Activated CD4-positive, alpha-beta memory T cell treated with anti-CD3 and anti-CD28 coated beads for 36 hours (primary cell): ENCODE measurements around the gene ITGA3. TPM values are rescaled to one million over a fixed set of nuclear protein-coding genes. Genes with fewer than 3 reads are reported as not detected.

Experiments used
- CTCF ChIA-PET: fragments of 350-600 bp; sonication (Branson Sonifier 250); formaldehyde crosslinking; loops from one replicate; lab custom pipeline; 2021; ENCODE audit warnings: antibody characterized with exemption, inconsistent platforms; lab: Charles Lee
- POLR2A ChIA-PET: fragments of 350-600 bp; sonication (Branson Sonifier 250); formaldehyde crosslinking; loops from one replicate; lab custom pipeline; 2021; ENCODE audit warnings: antibody characterized with exemption; lab: Charles Lee
- DNase-seq: peaks from one replicate; pipeline ENCODE4 v3.0.0-alpha.2; 2020
- H3K27ac Mint-ChIP-seq: one replicate; pipeline ENCODE4 v1.8.0; 2021; ENCODE audit warnings: mixed read lengths
- H3K27me3 Mint-ChIP-seq: one replicate; pipeline ENCODE4 v1.8.0; 2021; ENCODE audit warnings: mixed read lengths
- H3K36me3 Mint-ChIP-seq: one replicate; pipeline ENCODE4 v1.8.0; 2021; ENCODE audit warnings: mixed read lengths
- H3K4me1 Mint-ChIP-seq: one replicate; pipeline ENCODE4 v1.8.0; 2021; ENCODE audit warnings: low read depth, mixed read lengths
- H3K4me3 Mint-ChIP-seq: one replicate; pipeline ENCODE4 v1.8.0; 2021; ENCODE audit warnings: mild to moderate bottlenecking, mixed read lengths
- H3K9me3 Mint-ChIP-seq: one replicate; pipeline ENCODE4 v1.8.0; 2021; ENCODE audit warnings: mixed read lengths
- intact Hi-C: fragments of 100-400 bp; cut with micrococcal nuclease; formaldehyde crosslinking; loops from one replicate; pipeline ENCODE4 v1.15.1; 2023
- total RNA-seq, 2 experiments: library from RNA; stranded (reverse); gene quantifications; one replicate each; pipeline ENCODE4 v1.2.3, GENCODE V29; 2021

The ITGA3 gene
- total RNA-seq, 2 experiments from 2014 or later = 15.8 to 17.6 TPM

- no peak overlapping the region for H3K27ac Mint-ChIP-seq
- H3K36me3 Mint-ChIP-seq = peaks cover 5% of the 10 kb centered on the region
- intact Hi-C loops = no loop called here
- peaks cover 10% of the 10 kb centered on the region for H3K27me3 Mint-ChIP-seq
- peak overlapping the region; percentile 35 for H3K4me3 Mint-ChIP-seq
- ChIA-PET POLR2A (no interaction called here), CTCF (interaction anchor here (4.1 kb wide), 1 partner anchor 11 kb away, joined by 22 read pairs; no protein-coding TSS in a partner anchor)
- DNase-seq = no peak
- no peaks in the 10 kb centered on the region for H3K9me3 Mint-ChIP-seq
- peaks cover 27% of the 10 kb centered on the region for H3K4me1 Mint-ChIP-seq
Observed at GRCh38 chr17:50128441-50129352, 72.8 kb downstream of the ITGA3 start.

GRCh38 chr17:50129353-50129727, 73.4 kb downstream of the ITGA3 start:
- intact Hi-C loops = no loop called here
- Mint-ChIP-seq H3K9me3 (no peaks in the 10 kb centered on the region), H3K27me3 (peaks cover 10% of the 10 kb centered on the region), H3K36me3 (peaks cover 9% of the 10 kb centered on the region), H3K27ac (peak overlapping the region; percentile 13), H3K4me1 (peaks cover 27% of the 10 kb centered on the region), H3K4me3 (peak overlapping the region; percentile 68)
- DNase-seq = no peak
- ChIA-PET CTCF (interaction anchor here (0.9 to 4.1 kb wide), 5 partner anchors 10 to 35 kb away, joined by 4 to 22 read pairs (median 10); partner anchors contain the start of gene PDK2), POLR2A (no interaction called here)

GRCh38 chr17:50129728-50130558, 74.0 kb downstream of the ITGA3 start, which contains the start of gene SAMD14:
Gene SAMD14 (minus strand): TSS chr17:50130160. CDS start chr17:50124959, 5,201 bp downstream.
- H3K4me1 Mint-ChIP-seq = peaks cover 27% of the 10 kb centered on the region
- DNase-seq = peak; percentile 63
- H3K4me3 Mint-ChIP-seq = peak within 1 kb of the TSS; percentile 68
- peaks cover 9% of the 10 kb centered on the region for H3K36me3 Mint-ChIP-seq
- POLR2A ChIA-PET = interaction anchor here (0.6 to 1.2 kb wide), 2 partner anchors 12 to 100 kb away, joined by 3 to 4 read pairs; no protein-coding TSS in a partner anchor
- CTCF ChIA-PET = interaction anchor here (0.6 to 4.1 kb wide), 10 partner anchors 9 to 42 kb away, joined by 3 to 22 read pairs (median 6); partner anchors contain the start of gene PDK2
- H3K27me3 Mint-ChIP-seq = peaks cover 10% of the 10 kb centered on the region
- intact Hi-C loops = loop anchor here (2.0 kb wide), 1 partner anchor 21 kb away; the partner anchor contains the start of gene PPP1R9B
- no peaks in the 10 kb centered on the region for H3K9me3 Mint-ChIP-seq
- H3K27ac Mint-ChIP-seq = peak within 1 kb of the TSS; percentile 18

DNA sequence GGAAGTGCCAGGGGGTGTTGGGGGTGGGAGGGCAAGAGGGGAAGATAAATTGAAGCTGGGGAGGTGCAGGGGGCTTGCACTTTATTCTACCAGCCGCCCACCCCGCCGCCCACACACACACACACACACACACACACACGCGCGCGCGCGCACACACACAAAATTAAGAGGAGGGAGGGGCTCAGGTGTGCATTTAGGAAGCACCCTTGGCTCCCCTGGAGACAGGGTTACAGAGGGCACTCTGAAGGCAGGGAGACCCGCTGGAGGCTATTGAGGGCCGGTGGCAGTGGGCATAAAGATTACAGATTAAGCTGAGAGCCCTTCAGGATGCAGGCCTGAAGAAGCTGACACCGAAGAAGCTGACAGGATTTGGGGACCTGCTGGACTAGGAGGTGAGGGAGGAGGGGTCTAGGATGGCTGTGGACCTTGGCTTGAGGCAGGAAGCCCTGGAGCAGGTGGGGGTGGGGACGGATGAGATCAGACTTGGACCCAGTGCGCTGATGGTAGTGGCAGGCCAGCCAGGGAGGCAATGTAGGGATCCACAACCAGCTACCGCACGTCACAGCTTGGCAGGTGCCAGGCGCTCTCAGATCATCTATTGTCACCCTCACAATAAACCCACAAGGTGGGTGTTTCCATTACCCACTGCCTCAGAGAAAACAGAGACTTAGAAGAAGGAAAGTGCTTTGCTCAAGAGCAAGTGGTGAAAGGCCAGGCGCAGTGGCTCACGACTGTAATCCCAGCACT, 74.8 kb downstream of the ITGA3 start:
- H3K36me3 Mint-ChIP-seq = peaks cover 11% of the 10 kb centered on the region
- H3K4me1 Mint-ChIP-seq = peaks cover 27% of the 10 kb centered on the region
- ChIA-PET POLR2A (interaction anchor here (0.6 to 2.1 kb wide), 3 partner anchors 13 to 100 kb away, joined by 3 to 6 read pairs (median 4); no protein-coding TSS in a partner anchor), CTCF (interaction anchor here (0.6 to 4.1 kb wide), 9 partner anchors 8 to 43 kb away, joined by 3 to 22 read pairs (median 7); partner anchors contain the start of gene PDK2)
- intact Hi-C loops = loop anchor here (2.0 kb wide), 1 partner anchor 20 kb away; the partner anchor contains the start of gene PPP1R9B
- no peaks in the 10 kb centered on the region for H3K9me3 Mint-ChIP-seq
- peaks cover 10% of the 10 kb centered on the region for H3K27me3 Mint-ChIP-seq
- peak overlapping the region; percentile 18 for H3K27ac Mint-ChIP-seq
- H3K4me3 Mint-ChIP-seq = peak overlapping the region; percentile 62
- peak; percentile 33 for DNase-seq

DNA sequence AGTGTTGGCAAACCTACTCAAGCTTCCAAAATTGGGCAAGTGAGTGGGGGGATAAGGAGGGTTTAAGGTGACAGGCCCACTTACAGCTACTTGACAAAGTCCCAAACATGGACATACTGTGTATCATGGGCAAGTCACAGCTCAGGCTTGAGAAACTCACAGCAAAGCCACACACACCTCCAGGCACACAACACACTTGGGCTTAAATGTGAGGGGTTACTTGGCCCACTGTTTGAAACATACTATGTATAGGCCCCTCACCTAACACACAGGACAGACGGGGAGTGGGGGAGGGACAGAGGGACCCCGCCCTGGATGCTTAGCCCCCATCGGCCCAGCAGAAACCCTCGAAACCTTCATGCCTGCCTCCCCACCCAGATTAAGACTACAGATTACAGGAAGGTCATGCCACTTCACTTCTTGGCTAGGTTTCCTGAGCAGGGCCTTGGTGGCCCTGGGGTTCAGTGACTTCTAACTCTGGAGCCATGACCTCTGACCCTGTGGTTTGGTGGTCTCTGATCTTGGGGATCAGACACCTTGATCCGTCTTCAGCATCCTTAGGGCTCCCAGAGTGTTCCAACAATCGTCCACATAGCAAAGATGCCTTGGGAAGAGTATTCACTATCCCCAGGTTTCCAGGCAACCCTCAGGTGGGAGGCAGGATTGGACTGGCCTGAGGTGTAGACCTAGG, 76.3 kb downstream of the ITGA3 start:
- peak overlapping the region; percentile 23 for H3K27ac Mint-ChIP-seq
- peaks cover 27% of the 10 kb centered on the region for H3K4me1 Mint-ChIP-seq
- no peaks in the 10 kb centered on the region for H3K9me3 Mint-ChIP-seq
- intact Hi-C loops = no loop called here
- DNase-seq = no peak
- H3K4me3 Mint-ChIP-seq = no peak overlapping the region
- POLR2A ChIA-PET = interaction anchor here (1.0 to 2.1 kb wide), 5 partner anchors 9 to 29 kb away, joined by 3 to 6 read pairs (median 3); no protein-coding TSS in a partner anchor
- CTCF ChIA-PET = interaction anchor here (0.7 to 4.1 kb wide), 6 partner anchors 15 to 68 kb away, joined by 3 to 22 read pairs (median 5); partner anchors contain the start of gene PPP1R9B
- H3K27me3 Mint-ChIP-seq = peaks cover 10% of the 10 kb centered on the region
- H3K36me3 Mint-ChIP-seq = peaks cover 24% of the 10 kb centered on the region

- Mint-ChIP-seq H3K27ac (no peak overlapping the region), H3K36me3 (peaks cover 33% of the 10 kb centered on the region), H3K27me3 (peaks cover 10% of the 10 kb centered on the region), H3K9me3 (no peaks in the 10 kb centered on the region), H3K4me1 (peaks cover 27% of the 10 kb centered on the region), H3K4me3 (no peak overlapping the region)
- DNase-seq = no peak
- POLR2A ChIA-PET = no interaction called here
- CTCF ChIA-PET = interaction anchor here (0.7 to 4.1 kb wide), 2 partner anchors 16 to 67 kb away, joined by 4 to 22 read pairs; no protein-coding TSS in a partner anchor
- intact Hi-C loops = no loop called here
Observed at GRCh38 chr17:50133028-50133768, 77.3 kb downstream of the ITGA3 start.

- Mint-ChIP-seq H3K9me3 (no peaks in the 10 kb centered on the region), H3K36me3 (peaks cover 38% of the 10 kb centered on the region), H3K4me1 (peaks cover 25% of the 10 kb centered on the region), H3K27me3 (peaks cover 6% of the 10 kb centered on the region), H3K4me3 (no peak overlapping the region), H3K27ac (no peak overlapping the region)
- DNase-seq = no peak
- ChIA-PET CTCF (no interaction called here), POLR2A (no interaction called here)
- intact Hi-C loops = no loop called here
Observed at GRCh38 chr17:50133769-50134099, 77.8 kb downstream of the ITGA3 start.

DNA sequence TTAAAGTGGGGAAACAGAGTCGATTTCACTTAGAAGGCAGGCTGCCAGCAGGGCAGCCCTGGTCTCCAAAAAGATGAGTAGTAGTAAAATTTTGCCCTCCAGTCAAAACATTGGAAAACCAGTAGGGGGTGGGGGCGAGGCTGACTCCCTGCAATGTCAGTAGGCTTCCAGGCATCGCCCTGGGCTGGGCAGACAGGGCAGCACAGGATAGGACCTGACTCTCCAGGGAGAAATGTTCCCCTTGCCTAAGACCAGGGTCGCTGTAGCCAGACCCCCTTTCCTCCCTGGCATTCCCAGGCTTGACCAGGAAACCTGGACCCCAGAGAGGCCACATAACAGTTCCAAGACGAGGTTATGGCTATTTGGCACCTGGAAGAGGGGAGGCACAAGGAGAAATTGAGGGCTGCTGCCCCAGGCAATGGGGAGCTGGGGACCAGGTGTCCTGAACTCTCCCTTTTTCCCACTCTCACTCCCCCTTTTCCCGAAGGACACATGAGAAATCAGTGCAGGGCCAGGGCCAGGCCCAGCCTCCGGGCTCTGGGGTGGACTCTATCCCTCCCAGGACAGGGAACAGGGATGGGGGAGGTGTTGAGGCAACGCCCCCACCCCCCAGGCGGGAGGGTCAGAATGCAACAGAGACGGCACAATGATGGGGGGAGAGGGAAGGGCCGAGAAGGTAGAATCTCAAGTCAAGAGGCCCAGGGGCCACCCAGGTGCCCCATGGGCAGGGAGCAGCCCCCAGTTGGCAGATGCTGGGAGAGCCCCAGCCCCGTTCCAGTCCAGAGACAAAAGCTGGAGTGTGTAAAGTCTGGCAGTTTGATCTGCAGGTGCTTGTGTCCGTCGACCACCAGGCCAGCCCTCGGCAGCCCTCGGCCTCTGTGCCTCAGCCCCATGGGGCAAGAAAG, 78.5 kb downstream of the ITGA3 start:
- ChIA-PET CTCF (interaction anchor here (0.7 kb wide), 1 partner anchor 20 kb away, joined by 4 read pairs; no protein-coding TSS in a partner anchor), POLR2A (no interaction called here)
- Mint-ChIP-seq H3K4me1 (peaks cover 24% of the 10 kb centered on the region), H3K27me3 (peaks cover 6% of the 10 kb centered on the region), H3K27ac (no peak overlapping the region), H3K9me3 (no peaks in the 10 kb centered on the region), H3K4me3 (no peak overlapping the region), H3K36me3 (peaks cover 46% of the 10 kb centered on the region)
- intact Hi-C loops = no loop called here
- no peak for DNase-seq

- Mint-ChIP-seq H3K4me3 (no peak overlapping the region), H3K9me3 (no peaks in the 10 kb centered on the region), H3K4me1 (peaks cover 31% of the 10 kb centered on the region), H3K27ac (no peak overlapping the region), H3K36me3 (peaks cover 56% of the 10 kb centered on the region), H3K27me3 (peaks cover 4% of the 10 kb centered on the region)
- intact Hi-C loops = no loop called here
- DNase-seq = no peak
- CTCF ChIA-PET = interaction anchor here (1.3 to 2.1 kb wide), 2 partner anchors 18 to 26 kb away, joined by 3 to 9 read pairs; no protein-coding TSS in a partner anchor
- POLR2A ChIA-PET = interaction anchor here (1.3 kb wide), 1 partner anchor 26 kb away, joined by 3 read pairs; no protein-coding TSS in a partner anchor
Observed at GRCh38 chr17:50135316-50136095, 79.6 kb downstream of the ITGA3 start.
